ENCODE measurements around the gene SPSB1. TPM values are rescaled to one million over a fixed set of nuclear protein-coding genes. Genes with fewer than 3 reads are reported as not detected.

The SPSB1 gene
- total RNA-seq, 4 donors from 2014 or later, result 69.3 to 168 (median 94.1) TPM

GRCh38 chr1:9357958-9358357, 65.3 kb downstream of the SPSB1 start:
- Histone ChIP-seq H3K27me3 (no peaks in the 10 kb centered on the region), H3K4me3 (no peak overlapping the region), H3K4me1 (peaks cover 0 to 18% (median 7%) of the 10 kb centered on the region in 4 donors), H3K27ac (no peak overlapping the region), H3K9me3 (no peaks in the 10 kb centered on the region), H3K36me3 (peaks cover 0 to 64% (median 0%) of the 10 kb centered on the region in 3 donors)
- TF ChIP-seq, protein P1, sequence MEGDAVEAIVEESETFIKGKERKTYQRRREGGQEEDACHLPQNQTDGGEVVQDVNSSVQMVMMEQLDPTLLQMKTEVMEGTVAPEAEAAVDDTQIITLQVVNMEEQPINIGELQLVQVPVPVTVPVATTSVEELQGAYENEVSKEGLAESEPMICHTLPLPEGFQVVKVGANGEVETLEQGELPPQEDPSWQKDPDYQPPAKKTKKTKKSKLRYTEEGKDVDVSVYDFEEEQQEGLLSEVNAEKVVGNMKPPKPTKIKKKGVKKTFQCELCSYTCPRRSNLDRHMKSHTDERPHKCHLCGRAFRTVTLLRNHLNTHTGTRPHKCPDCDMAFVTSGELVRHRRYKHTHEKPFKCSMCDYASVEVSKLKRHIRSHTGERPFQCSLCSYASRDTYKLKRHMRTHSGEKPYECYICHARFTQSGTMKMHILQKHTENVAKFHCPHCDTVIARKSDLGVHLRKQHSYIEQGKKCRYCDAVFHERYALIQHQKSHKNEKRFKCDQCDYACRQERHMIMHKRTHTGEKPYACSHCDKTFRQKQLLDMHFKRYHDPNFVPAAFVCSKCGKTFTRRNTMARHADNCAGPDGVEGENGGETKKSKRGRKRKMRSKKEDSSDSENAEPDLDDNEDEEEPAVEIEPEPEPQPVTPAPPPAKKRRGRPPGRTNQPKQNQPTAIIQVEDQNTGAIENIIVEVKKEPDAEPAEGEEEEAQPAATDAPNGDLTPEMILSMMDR (IDR thresholded peaks at IDR 0.05), result no peak
- TF ChIP-seq POLR2A (IDR thresholded peaks at IDR 0.05), result no peak
- DNase-seq, result no peak

DNA sequence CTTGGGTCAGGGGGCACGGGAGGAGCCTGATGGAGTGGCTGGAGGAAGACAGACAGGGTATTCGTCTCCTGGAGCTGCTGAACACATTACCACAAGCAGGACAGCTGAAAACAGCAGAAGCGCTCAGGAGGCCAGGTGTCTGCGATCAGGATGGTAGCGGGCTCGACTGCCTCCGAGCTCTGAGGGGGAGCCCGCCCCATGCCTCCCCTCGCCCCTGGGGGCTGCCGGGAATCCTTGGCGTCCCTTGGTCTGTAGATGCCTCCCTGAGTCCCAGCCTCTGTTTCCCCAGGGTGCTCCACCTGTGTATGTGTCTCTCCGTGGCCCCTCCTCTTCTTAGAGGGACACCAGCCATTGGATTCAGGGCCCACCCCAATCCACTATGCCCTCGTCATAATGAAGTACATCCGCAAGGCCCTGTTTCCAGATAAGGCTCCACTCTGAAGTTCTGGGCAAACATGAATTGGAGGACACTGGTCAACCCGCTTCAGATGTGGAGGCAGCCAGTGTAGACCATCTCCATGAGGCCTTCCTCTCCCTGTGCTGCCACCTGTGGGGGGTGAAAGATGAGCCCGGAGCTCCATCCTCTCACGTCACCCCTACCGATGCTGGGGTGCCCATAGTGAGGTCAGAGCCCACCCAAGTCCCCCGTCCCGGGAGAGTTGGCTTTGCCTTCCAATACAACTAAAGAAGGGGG, 67.8 kb downstream of the SPSB1 start:
- no peak overlapping the region for H3K4me3 ChIP-seq
- no peak for DNase-seq
- no peaks in the 10 kb centered on the region for H3K9me3 ChIP-seq
- H3K27ac ChIP-seq, result no peak overlapping the region
- TF ChIP-seq POLR2A (IDR thresholded peaks at IDR 0.05), result no peak
- TF ChIP-seq, protein P1 (IDR thresholded peaks at IDR 0.05), result no peak
- H3K4me1 ChIP-seq, result peaks cover 0 to 18% (median 8%) of the 10 kb centered on the region in 4 donors
- H3K27me3 ChIP-seq, result no peaks in the 10 kb centered on the region
- H3K36me3 ChIP-seq, result peaks cover 0 to 58% (median 0%) of the 10 kb centered on the region in 3 donors

DNA sequence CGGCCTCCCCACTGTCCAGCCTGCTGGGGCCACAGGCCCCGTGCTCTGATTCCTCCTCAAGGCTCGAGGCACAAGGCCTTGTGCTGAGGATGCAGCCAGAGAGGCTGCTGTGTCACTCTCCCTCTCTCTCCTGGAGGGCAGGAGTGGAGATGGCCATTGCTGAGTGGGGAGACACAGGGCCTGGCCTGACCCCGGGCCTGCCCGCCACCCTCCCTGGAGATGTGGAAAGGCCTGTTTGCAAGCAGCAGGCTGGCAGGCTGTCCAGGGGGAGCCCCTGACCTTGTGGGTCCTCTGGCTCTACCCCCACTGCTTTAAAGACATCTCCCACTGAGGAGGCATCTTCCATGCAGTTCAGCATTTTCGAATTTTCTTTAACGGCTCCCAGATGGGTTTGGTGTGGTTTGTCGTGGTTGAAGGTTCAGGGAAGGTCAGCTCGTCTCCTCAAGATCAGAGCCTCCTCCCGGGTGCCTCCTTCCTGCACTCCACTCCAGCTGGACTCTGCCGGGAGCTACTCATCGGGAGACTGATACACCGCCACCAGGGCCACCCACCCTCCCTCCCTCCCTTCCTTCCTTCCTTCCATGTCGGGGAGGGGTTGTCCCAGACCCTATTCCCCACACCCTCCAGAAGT, 69.1 kb downstream of the SPSB1 start:
- no peaks in the 10 kb centered on the region for H3K27me3 ChIP-seq
- H3K9me3 ChIP-seq, result no peaks in the 10 kb centered on the region
- no peak for DNase-seq
- H3K36me3 ChIP-seq, result peaks cover 0 to 46% (median 0%) of the 10 kb centered on the region in 3 donors
- H3K4me3 ChIP-seq, result no peak overlapping the region
- peaks cover 0 to 18% (median 8%) of the 10 kb centered on the region in 4 donors for H3K4me1 ChIP-seq
- H3K27ac ChIP-seq, result peak overlapping the region in 3 of 4 donors; percentile 49 to 55 (median 52)
- TF ChIP-seq, protein P1 (IDR thresholded peaks at IDR 0.05), result no peak
- no peak for TF ChIP-seq POLR2A (IDR thresholded peaks at IDR 0.05)

DNA sequence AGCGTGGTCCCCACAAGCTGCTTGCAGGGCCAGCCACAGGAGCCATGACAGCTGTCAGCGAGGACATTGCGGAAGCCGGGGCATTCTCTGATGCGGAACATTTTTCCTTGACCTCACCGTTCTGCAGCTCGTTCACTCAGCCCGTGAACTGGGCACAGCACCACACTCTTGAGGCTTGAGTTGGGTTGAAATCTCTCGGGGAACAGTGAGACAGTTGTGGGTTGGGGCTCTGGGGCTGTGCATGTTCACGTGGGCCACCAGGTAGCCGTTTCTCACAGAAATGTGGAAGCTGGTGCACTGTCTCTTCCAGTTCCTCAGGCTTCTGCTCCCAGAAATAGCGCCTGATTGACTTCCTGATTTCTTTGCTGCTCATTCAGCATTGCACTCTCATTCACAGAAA, 69.8 kb downstream of the SPSB1 start:
- peak in 1 of 3 donors; percentile 39 for DNase-seq
- peaks cover 0 to 43% (median 0%) of the 10 kb centered on the region in 3 donors for H3K36me3 ChIP-seq
- H3K9me3 ChIP-seq, result no peaks in the 10 kb centered on the region
- no peak overlapping the region for H3K4me3 ChIP-seq
- peaks cover 0 to 18% (median 8%) of the 10 kb centered on the region in 4 donors for H3K4me1 ChIP-seq
- peak overlapping the region in 3 of 4 donors; percentile 49 to 55 (median 52) for H3K27ac ChIP-seq
- TF ChIP-seq, protein P1 (IDR thresholded peaks at IDR 0.05), result no peak
- no peak for TF ChIP-seq POLR2A (IDR thresholded peaks at IDR 0.05)
- no peaks in the 10 kb centered on the region for H3K27me3 ChIP-seq

- TF ChIP-seq POLR2A (IDR thresholded peaks at IDR 0.05), result no peak
- TF ChIP-seq, protein P1 (IDR thresholded peaks at IDR 0.05), result no peak
- peaks cover 0 to 43% (median 0%) of the 10 kb centered on the region in 3 donors for H3K36me3 ChIP-seq
- peaks cover 0 to 18% (median 8%) of the 10 kb centered on the region in 4 donors for H3K4me1 ChIP-seq
- H3K27ac ChIP-seq, result peak overlapping the region in 1 of 4 donors; percentile 55
- H3K27me3 ChIP-seq, result no peaks in the 10 kb centered on the region
- DNase-seq, result peak in 1 of 3 donors; percentile 27
- H3K9me3 ChIP-seq, result no peaks in the 10 kb centered on the region
- H3K4me3 ChIP-seq, result no peak overlapping the region
Measured at GRCh38 chr1:9363061-9363471, 70.4 kb downstream of the SPSB1 start.

All from Peyer's patch (tissue), 4 donors.